Fibroblast of the aortic adventitia (primary cell): ENCODE results near the gene LPCAT3. TPM values are rescaled to one million over a fixed set of nuclear protein-coding genes. Genes with fewer than 3 reads are reported as not detected.

ENCODE experiments used
- DNase-seq: peaks from one replicate; pipeline ENCODE4 v3.0.0-alpha.2; 2010; ENCODE audit warnings: low read depth
- H3K4me3 ChIP-seq: 2 replicates; pipeline ENCODE4 v1.5.1; 2011; ENCODE audit warnings: low read depth, mild to moderate bottlenecking, control low read depth, low read length, moderate library complexity
- total RNA-seq: library from RNA; depleted of rRNA; stranded (reverse); fragments of >200 nt; gene quantifications from 2 replicates; pipeline ENCODE4 v1.2.3, GENCODE V29; 2012; ENCODE audit warnings: low replicate concordance
- TF ChIP-seq, protein P1 (sequence below): IDR thresholded peaks from 2 replicates; pipeline ENCODE4 v1.5.1; 2011; ENCODE audit warnings: mild to moderate bottlenecking, low read length, control low read depth, inconsistent platforms; ENCODE audit not compliant: insufficient read depth

Gene LPCAT3
- total RNA-seq, 1 donor = 10.6 TPM

DNA sequence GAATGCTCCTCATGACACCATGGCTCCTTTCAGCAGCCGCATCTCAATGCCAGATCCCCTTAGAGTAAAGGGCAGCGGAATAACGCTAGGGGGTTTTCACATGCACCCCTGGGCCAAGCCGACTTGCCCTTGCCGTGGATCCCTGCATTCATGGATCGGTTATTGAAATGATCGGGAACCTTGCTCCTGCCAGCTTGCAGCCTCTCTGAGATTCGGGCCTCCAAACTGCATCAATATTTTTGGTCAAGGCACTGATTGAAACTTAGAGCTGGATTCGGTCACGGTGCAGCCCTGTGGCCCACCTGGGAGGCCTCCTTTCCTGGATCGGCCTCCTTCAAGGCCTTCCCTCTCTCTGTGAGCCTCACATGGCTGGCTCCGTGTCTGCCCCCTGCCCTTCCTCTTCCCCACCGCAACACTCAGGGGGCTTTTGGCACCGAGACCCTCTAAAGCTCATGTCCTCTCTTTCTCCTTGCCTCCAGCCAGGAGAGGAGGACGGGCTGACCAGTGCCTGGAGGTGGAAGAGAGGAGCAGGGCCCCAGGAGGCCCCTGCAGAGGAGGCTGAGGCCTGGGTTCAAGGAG is 65.3 kb downstream of the LPCAT3 start:
- H3K4me3 ChIP-seq = no peak overlapping the region
- TF ChIP-seq, protein P1, sequence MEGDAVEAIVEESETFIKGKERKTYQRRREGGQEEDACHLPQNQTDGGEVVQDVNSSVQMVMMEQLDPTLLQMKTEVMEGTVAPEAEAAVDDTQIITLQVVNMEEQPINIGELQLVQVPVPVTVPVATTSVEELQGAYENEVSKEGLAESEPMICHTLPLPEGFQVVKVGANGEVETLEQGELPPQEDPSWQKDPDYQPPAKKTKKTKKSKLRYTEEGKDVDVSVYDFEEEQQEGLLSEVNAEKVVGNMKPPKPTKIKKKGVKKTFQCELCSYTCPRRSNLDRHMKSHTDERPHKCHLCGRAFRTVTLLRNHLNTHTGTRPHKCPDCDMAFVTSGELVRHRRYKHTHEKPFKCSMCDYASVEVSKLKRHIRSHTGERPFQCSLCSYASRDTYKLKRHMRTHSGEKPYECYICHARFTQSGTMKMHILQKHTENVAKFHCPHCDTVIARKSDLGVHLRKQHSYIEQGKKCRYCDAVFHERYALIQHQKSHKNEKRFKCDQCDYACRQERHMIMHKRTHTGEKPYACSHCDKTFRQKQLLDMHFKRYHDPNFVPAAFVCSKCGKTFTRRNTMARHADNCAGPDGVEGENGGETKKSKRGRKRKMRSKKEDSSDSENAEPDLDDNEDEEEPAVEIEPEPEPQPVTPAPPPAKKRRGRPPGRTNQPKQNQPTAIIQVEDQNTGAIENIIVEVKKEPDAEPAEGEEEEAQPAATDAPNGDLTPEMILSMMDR = no peak
- no peak for DNase-seq

DNA sequence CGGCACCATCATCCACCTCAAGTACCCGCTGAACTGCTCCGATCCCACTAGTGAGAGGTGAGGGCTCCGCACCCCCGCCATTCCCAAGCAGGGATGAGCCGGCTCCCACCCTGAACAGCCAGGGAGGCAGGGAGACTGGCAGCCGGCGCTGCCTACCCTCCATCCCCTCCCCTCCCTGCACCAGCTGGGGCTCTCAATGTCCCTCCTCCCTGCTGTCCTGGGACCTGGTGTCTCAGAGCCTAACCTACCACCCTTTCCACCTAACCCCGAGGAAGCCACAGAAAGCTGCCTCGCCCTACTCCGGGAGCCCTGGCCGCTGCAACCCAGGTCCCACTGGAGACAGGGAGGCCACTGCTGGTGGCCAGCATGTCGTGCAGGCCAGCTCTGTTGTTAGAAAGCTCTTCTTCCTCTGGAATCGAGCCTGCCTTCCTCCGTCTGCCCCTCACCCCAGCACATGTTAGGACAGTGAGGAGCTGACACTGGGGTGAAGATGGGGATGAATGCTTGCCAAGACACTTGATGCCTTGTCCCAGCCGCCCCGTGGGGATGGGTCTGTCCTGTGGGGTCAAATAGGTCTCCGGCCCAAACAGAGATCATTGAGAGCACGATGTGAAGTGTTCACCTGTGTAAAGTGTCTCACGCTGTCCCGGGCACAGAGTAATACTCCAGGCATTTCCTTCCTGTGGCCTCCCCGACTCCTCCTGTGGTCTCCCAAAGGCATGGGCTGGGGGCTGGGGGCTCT is 66.0 kb downstream of the LPCAT3 start:
- TF ChIP-seq, protein P1 = no peak
- no peak for DNase-seq
- H3K4me3 ChIP-seq = no peak overlapping the region

DNA sequence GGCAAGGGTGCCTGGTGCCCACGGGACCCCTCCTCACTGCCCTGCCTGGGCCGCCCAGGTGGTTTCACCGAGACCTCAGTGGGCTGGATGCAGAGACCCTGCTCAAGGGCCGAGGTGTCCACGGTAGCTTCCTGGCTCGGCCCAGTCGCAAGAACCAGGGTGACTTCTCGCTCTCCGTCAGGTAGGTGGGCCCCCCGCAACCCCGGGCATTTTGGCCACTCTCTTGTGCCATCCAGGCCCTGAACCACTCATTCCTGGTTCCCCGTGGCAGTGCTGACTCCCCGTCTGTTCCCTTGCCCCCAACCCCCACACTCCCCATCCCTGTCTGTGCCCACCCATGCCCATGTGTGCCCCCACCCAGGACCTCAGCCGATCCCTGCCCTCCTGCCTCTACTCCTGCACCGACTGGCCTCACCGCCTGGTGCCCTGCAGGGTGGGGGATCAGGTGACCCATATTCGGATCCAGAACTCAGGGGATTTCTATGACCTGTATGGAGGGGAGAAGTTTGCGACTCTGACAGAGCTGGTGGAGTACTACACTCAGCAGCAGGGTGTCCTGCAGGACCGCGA is 66.6 kb downstream of the LPCAT3 start:
- TF ChIP-seq, protein P1 = no peak
- DNase-seq = no peak

DNA sequence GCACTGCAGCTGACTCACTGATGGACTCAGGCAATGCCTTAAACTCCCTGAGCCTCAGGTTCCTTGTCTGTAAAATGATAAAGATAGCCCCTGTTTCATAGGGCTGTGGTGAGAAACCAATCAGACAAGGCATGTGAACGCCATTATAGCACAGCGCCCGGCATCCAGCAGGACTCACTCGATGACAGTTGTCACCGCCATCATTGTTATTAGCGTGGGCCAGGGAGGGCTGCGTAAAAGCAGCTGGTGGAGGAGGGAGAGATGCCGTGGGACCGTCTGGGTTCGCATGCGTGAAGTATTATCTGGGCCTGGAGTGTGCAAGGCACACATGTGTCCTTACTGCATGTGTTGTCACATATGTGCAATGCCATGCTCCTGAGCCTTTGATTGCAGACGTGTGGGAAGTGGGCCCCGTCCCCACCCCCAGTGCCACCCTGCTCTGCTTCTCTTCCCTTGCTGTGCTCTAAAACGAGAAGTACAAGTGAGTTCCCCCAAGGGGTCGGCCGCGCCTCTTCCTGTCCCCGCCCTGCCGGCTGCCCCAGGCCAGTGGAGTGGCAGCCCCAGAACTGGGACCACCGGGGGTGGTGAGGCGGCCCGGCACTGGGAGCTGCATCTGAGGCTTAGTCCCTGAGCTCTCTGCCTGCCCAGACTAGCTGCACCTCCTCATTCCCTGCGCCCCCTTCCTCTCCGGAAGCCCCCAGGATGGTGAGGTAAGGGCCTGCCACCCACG is 67.3 kb downstream of the LPCAT3 start, which contains the start of gene PTPN6:
Gene PTPN6 (plus strand): TSS at position 546 of the 730 bp plus-strand sequence. CDS start 157 bp downstream, at position 703.
- DNase-seq = no peak
- H3K4me3 ChIP-seq = no peak within 1 kb of the TSS
- TF ChIP-seq, protein P1 = no peak

More for the DNA sequence above, 66.6 kb downstream of the LPCAT3 start:
- no peak overlapping the region for H3K4me3 ChIP-seq

DNA sequence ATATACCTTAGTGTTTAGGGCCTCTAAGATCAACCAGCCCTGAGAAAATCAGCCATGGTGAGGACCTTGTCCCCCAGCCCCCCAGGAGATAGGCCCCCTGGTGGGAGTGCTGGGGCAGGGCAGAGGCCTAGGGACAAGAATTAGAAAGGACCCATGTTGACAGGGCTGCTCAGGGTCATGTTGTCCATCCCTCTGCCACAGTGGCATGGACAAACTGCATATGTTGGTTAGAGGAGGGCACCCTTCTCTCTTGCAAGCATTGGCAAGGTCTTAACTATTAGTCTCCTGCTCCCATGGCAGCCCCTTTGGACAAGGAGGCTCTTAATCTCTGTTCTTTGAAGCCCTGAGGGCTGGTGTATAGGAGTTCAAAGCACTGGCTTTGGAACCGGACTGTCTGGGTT is 67.9 kb downstream of the LPCAT3 start:
- TF ChIP-seq, protein P1 = peak; percentile 7

DNA sequence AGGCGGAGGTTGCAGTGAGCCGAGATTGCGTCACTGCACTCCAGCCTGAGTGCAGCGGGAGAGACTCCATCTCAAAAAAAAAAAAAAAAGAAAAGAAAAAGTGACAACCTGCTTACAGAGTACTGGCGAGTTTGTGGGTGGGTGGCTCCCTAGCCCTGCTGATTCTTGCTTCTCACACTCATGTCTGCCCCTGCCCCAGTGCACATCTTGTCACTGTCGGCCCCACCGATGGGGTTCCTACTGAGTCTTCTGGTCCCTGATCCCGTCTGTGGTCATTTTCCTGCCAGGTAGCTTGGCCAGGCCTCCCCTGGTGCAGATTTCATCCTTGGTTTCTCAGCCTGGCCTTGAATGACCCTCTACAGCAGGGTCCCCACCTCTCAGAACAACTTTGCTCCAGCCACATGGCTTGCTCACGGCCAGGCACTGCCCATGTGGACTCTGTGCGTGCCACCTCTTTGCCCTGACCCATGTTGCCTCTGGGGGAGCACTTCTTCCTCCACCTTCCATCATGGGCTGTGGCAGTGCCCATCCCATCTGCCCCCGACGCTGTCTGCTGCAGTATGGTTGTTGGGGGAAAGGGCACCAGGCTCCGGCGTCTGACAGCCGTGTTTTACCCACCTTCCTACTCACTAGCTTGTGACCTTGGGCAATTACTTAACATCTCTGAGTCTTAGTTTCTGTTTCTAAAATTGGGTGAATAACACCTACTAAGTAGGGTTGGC is 69.2 kb downstream of the LPCAT3 start:
- TF ChIP-seq, protein P1 = no peak
- no peak for DNase-seq
- H3K4me3 ChIP-seq = no peak overlapping the region

More for the DNA sequence above, 67.9 kb downstream of the LPCAT3 start:
- no peak overlapping the region for H3K4me3 ChIP-seq
- no peak for DNase-seq
